ENCODE results near the gene PIEZO2.

- TF ChIP-seq POLR2A (IDR thresholded peaks at IDR 0.05) (no peak), CTCF (IDR thresholded peaks at IDR 0.05) (no peak)
Observed at GRCh38 chr18:11025671-11026070, 123.7 kb downstream of the PIEZO2 start.

Measured in upper lobe of left lung (tissue), 4 donors.